HepG2 (cell line): ENCODE results near the gene CRNKL1. TPM values are rescaled to one million over a fixed set of nuclear protein-coding genes. Genes with fewer than 3 reads are reported as not detected.

Experiments used
- ATAC-seq: fragments of 200-7000 bp; cut with Tn5 transposase; 3 replicates; pipeline ENCODE4 v1.9.1; 2020; ENCODE audit warnings: mild to moderate bottlenecking, moderate library complexity
- BruUV-seq: library from RNA; stranded (reverse); fragments of 400-500 nt; replicated peaks from 2 replicates; lab custom pipeline; 2021; lab: Mats Ljungman, UMichigan
- CTCF ChIA-PET: fragments of 300-600 bp; formaldehyde crosslinking; extraction: SDS; loops from one replicate; lab custom pipeline; 2021; ENCODE audit warnings: low total read pairs, inconsistent platforms, low intra/inter-chr PET ratio; lab: Yijun Ruan, JAX
- POLR2A ChIA-PET: fragments of 350-600 bp; sonication (Branson Sonifier 250); formaldehyde crosslinking; loops from one replicate; lab custom pipeline; 2020; ENCODE audit warnings: antibody characterized with exemption, inconsistent platforms; lab: Yijun Ruan, JAX
- DNase-seq: peaks from one replicate; pipeline ENCODE4 v3.0.0-alpha.2; 2015; ENCODE audit warnings: low spot score
- FAIRE-seq: peaks from 3 replicates; lab custom pipeline; 2011; peaks lifted over from hg19 to GRCh38; lab: Jason Lieb, UNC
- H2AFZ ChIP-seq: one replicate; pipeline ENCODE4 v1.6.1; 2011; ENCODE audit warnings: low read length, inconsistent platforms
- H3K27ac ChIP-seq: fragments of 300-600 bp; 3 replicates; pipeline ENCODE4 v1.8.0; 2011; ENCODE audit warnings: mixed run types, mild to moderate bottlenecking, mixed read lengths, low read length, inconsistent platforms; ENCODE audit not compliant: insufficient read depth; ENCODE audit errors: extremely low read length
- H3K27me3 ChIP-seq, 2 experiments: fragments of 200-600 bp in 1 of 2; 2 replicates in 1 of 2; 3 replicates in 1 of 2; pipeline versions ENCODE4 v1.6.0 to v1.8.0; 2011; ENCODE audit warnings: low read length in 2 of 2, mild to moderate bottlenecking in 2 of 2, moderate library complexity in 2 of 2, inconsistent platforms in 1 of 2; ENCODE audit not compliant: insufficient read depth in 2 of 2, control insufficient read depth in 1 of 2
- H3K36me3 ChIP-seq, 2 experiments: fragments of 200-600 bp in 1 of 2; replicated peaks in 1 of 2; 2 replicates in 1 of 2; 3 replicates in 1 of 2; pipeline versions ENCODE4 v1.5.1 to v1.8.0; 2011; ENCODE audit warnings: low read length in 2 of 2, inconsistent platforms in 1 of 2; ENCODE audit not compliant: insufficient read depth in 2 of 2, control insufficient read depth in 1 of 2
- H3K4me1 ChIP-seq: 2 replicates; pipeline ENCODE4 v1.5.1; 2012; ENCODE audit warnings: low read length, inconsistent platforms; ENCODE audit not compliant: insufficient read depth
- H3K4me2 ChIP-seq: 2 replicates; pipeline ENCODE4 v1.6.0; 2011; ENCODE audit warnings: low read depth, low read length, inconsistent platforms
- H3K4me3 ChIP-seq, 3 experiments: fragments of 200-600 bp in 1 of 3; sonication (generic), shearing (Covaris generic) in 1 of 3; replicated peaks in 1 of 3; 2 replicates each; pipeline ENCODE4 v1.5.1; 2011 to 2016; ENCODE audit warnings: low read length in 3 of 3, inconsistent platforms in 2 of 3, low read depth in 2 of 3, mild to moderate bottlenecking in 2 of 3, control low read depth in 1 of 3, mixed read lengths in 1 of 3; ENCODE audit not compliant: insufficient read depth in 1 of 3
- H3K79me2 ChIP-seq: one replicate; pipeline ENCODE4 v1.6.1; 2011; ENCODE audit warnings: low read length, inconsistent platforms; ENCODE audit not compliant: insufficient read depth
- H3K9ac ChIP-seq: 2 replicates; pipeline ENCODE4 v1.6.0; 2011; ENCODE audit warnings: mild to moderate bottlenecking, low read depth, low read length, inconsistent platforms; ENCODE audit not compliant: insufficient read depth
- H3K9me3 ChIP-seq: 2 replicates; pipeline ENCODE4 v1.5.1; 2012; ENCODE audit warnings: mild to moderate bottlenecking, low read length
- H4K20me1 ChIP-seq: 2 replicates; pipeline ENCODE4 v1.6.0; 2011; ENCODE audit warnings: inconsistent platforms, mild to moderate bottlenecking, low read length, moderate library complexity; ENCODE audit not compliant: insufficient read depth
- ARNTL ChIP-seq: sonication (generic); formaldehyde crosslinking; IDR thresholded peaks from 2 replicates; pipeline ENCODE4 v1.4.0; 2020; ENCODE audit warnings: mild to moderate bottlenecking, missing genetic modification reagents
- ASH2L ChIP-seq: fragments of 300-600, 200-600 bp; sonication (generic); IDR thresholded peaks from 2 replicates; pipeline ENCODE4 v1.7.0; 2017; ENCODE audit warnings: low read depth, mild to moderate bottlenecking, moderate library complexity, mixed read lengths, low read length; ENCODE audit not compliant: insufficient read length
- DR1 ChIP-seq: sonication (generic); formaldehyde crosslinking; IDR thresholded peaks from 2 replicates; pipeline ENCODE4 v1.8.0; 2021; ENCODE audit warnings: mild to moderate bottlenecking, missing genetic modification reagents, inconsistent platforms
- ELF3 ChIP-seq: IDR thresholded peaks from 2 replicates; pipeline ENCODE4 v1.6.1; 2016; ENCODE audit warnings: missing genetic modification reagents, missing compliant biosample characterization
- FOSL2 ChIP-seq: sonication (generic); formaldehyde crosslinking; IDR thresholded peaks from 2 replicates; pipeline ENCODE4 v1.4.0; 2020; ENCODE audit warnings: missing genetic modification reagents
- HOXA9 ChIP-seq: sonication (generic); formaldehyde crosslinking; IDR thresholded peaks from 2 replicates; pipeline ENCODE4 v1.8.1; 2022; ENCODE audit warnings: missing genetic modification reagents, mild to moderate bottlenecking, moderate library complexity, borderline replicate concordance
- MIXL1 ChIP-seq: IDR thresholded peaks from 2 replicates; pipeline ENCODE4 v1.6.1; 2016
- RARG ChIP-seq: sonication (generic); formaldehyde crosslinking; IDR thresholded peaks from 2 replicates; pipeline ENCODE4 v1.4.0; 2020; ENCODE audit warnings: low read depth, mild to moderate bottlenecking, missing genetic modification reagents
- RCOR2 ChIP-seq: IDR thresholded peaks from 2 replicates; pipeline ENCODE4 v1.6.1; 2016; ENCODE audit warnings: missing biosample characterization, missing genetic modification reagents
- RNF2 ChIP-seq: fragments of 450-650 bp; conservative IDR thresholded peaks from 2 replicates; pipeline ENCODE4 v1.6.1; 2016; ENCODE audit warnings: low read depth
- SMC3 ChIP-seq: IDR thresholded peaks from 2 replicates; pipeline ENCODE4 v1.6.1; 2011; ENCODE audit warnings: low read length, improper control_type of control experiment
- ZNF232 ChIP-seq: sonication (generic); formaldehyde crosslinking; IDR thresholded peaks from 2 replicates; pipeline ENCODE4 v1.4.0; 2020; ENCODE audit warnings: missing genetic modification reagents, borderline replicate concordance
- ZNF431 ChIP-seq: sonication (generic); formaldehyde crosslinking; IDR thresholded peaks from 2 replicates; pipeline ENCODE4 v1.9.0; 2022; ENCODE audit warnings: missing genetic modification reagents, low read depth, mild to moderate bottlenecking, borderline replicate concordance
- ZNF616 ChIP-seq: sonication (generic); formaldehyde crosslinking; IDR thresholded peaks from 2 replicates; pipeline ENCODE4 v1.5.0; 2020; ENCODE audit warnings: low read depth, mild to moderate bottlenecking, missing genetic modification reagents
- ZNF790 ChIP-seq: sonication (generic); formaldehyde crosslinking; IDR thresholded peaks from 2 replicates; pipeline ENCODE4 v1.8.0; 2022; ENCODE audit warnings: missing genetic modification reagents, mild to moderate bottlenecking, borderline replicate concordance
- ZNF891 ChIP-seq: sonication (generic); formaldehyde crosslinking; IDR thresholded peaks from 2 replicates; pipeline ENCODE4 v1.5.0; 2020; ENCODE audit warnings: mild to moderate bottlenecking, missing genetic modification reagents
- WGBS: methylation state at CpG from one replicate; pipeline ENCODE4 v1.1.6; 2017; ENCODE audit warnings: low lambda C conversion rate; 5-methylcytosine and 5-hydroxymethylcytosine counted together
- in situ Hi-C: cut with HindIII; loops from 2 replicates; pipeline ENCODE4 v1.10.0; 2017; ENCODE audit warnings: low pct_unique_long_range_greater_than_20kb; ENCODE audit not compliant: extremely low pct_ligation_motif_present
- intact Hi-C: fragments of 100-400 bp; cut with micrococcal nuclease; formaldehyde crosslinking; loops from one replicate; pipeline ENCODE4 v1.10.0; 2022; ENCODE audit not compliant: unreplicated experiment
- polyA plus RNA-seq, 8 experiments: library from polyadenylated mRNA; depleted of rRNA in 3 of 8; stranded (reverse) in 7 of 8; unstranded in 1 of 8; fragments of >200 nt; fragmentation: Illumina TruSeq in 4 of 8; extraction: Trizol in 4 of 8; gene quantifications; 2 replicates each; pipeline versions ENCODE4 v1.2.1 to v1.2.3, GENCODE V29; 2011 to 2016; ENCODE audit warnings: low read depth in 4 of 8, missing spikeins in 1 of 8, mixed read lengths in 1 of 8; ENCODE audit not compliant: insufficient read depth in 1 of 8
- total RNA-seq, 5 experiments: library from RNA; depleted of rRNA; stranded (reverse); fragments of >200 nt; fragmentation: Illumina TruSeq; extraction: Trizol; gene quantifications; 2 replicates each; pipeline ENCODE4 v1.2.3, GENCODE V29; 2016; ENCODE audit warnings: low read depth in 1 of 5
- TF ChIP-seq, protein P1 (sequence below): sonication (generic); formaldehyde crosslinking; IDR thresholded peaks from 2 replicates; pipeline ENCODE4 v1.4.0; 2020; ENCODE audit warnings: mild to moderate bottlenecking, missing genetic modification reagents
- TF ChIP-seq, protein P2 (sequence below): sonication (generic); formaldehyde crosslinking; IDR thresholded peaks from 2 replicates; pipeline ENCODE4 v1.8.1; 2023; ENCODE audit warnings: missing genetic modification reagents, mild to moderate bottlenecking, borderline replicate concordance
- TF ChIP-seq, protein P3 (sequence below): sonication (generic); formaldehyde crosslinking; IDR thresholded peaks from 2 replicates; pipeline ENCODE4 v1.4.0; 2020; ENCODE audit warnings: mild to moderate bottlenecking, missing genetic modification reagents

The CRNKL1 gene
- total and polyA plus RNA-seq, 2 of the 13 experiments (the other 11 are each of a cell fraction or from before 2014, with no cell fraction given) = 12.3 to 64.5 TPM

DNA sequence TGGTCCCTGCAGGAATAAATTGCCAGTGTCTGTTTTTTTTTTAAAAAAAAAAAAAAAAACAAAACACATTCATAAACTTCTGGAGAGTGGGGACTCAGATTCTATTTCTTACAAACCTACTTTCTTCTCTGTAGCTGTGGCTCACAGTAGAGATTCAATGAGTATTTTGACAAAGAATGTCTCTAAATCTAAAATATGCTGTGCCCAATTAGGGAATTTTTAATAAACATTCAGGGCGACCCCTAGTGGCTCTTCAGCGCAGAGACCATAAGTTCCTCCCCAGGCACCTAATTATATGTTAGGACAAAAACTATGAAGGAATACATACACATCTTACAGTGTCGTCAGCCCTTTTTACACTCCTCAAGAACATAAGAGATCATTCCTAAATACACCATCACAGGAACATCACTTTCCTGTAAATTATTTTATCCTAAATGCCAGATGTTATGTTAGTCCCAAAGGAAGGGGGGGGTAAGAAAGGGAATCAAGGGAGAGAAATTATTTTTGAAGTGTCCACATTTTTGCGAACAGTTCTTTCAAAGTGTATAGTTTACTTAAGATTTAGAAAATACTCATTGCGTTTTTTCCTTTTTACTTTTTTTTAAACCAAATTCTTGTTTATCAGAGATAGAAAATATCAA lies 56.9 kb downstream of the CRNKL1 start:
- BruUV-seq = no TSS peak
- Histone ChIP-seq H3K4me2 (no peak overlapping the region), H3K27ac (no peak overlapping the region), H3K27me3 (no peaks in the 10 kb centered on the region), H3K9me3 (no peaks in the 10 kb centered on the region), H4K20me1 (no peaks in the 10 kb centered on the region), H3K4me3 (no peak overlapping the region), H3K79me2 (no peaks in the 10 kb centered on the region), H3K36me3 (no peaks in the 10 kb centered on the region), H3K4me1 (peaks cover 38% of the 10 kb centered on the region), H3K9ac (no peak overlapping the region), H2AFZ (no peak overlapping the region)
- intact Hi-C loops (loop anchor here (1.0 to 5.0 kb wide), 6 partner anchors 78 to 307 kb away; no protein-coding TSS in a partner anchor), in situ Hi-C loops (loop anchor here (5.0 kb wide), 1 partner anchor 208 kb away; no protein-coding TSS in a partner anchor)
- CTCF ChIA-PET = interaction anchor here (0.7 to 2.2 kb wide), 5 partner anchors 93 to 302 kb away, joined by 3 to 23 read pairs (median 12); no protein-coding TSS in a partner anchor
- ATAC-seq = peak; percentile 55; the same call in 2 of the 3 replicates
- WGBS = 14% methylated on average over 5 of the region's 5 CpGs
- FAIRE-seq = peak; percentile 32
- peak; percentile 63 for DNase-seq
- POLR2A ChIA-PET = no interaction called here
- TF ChIP-seq, protein P1, sequence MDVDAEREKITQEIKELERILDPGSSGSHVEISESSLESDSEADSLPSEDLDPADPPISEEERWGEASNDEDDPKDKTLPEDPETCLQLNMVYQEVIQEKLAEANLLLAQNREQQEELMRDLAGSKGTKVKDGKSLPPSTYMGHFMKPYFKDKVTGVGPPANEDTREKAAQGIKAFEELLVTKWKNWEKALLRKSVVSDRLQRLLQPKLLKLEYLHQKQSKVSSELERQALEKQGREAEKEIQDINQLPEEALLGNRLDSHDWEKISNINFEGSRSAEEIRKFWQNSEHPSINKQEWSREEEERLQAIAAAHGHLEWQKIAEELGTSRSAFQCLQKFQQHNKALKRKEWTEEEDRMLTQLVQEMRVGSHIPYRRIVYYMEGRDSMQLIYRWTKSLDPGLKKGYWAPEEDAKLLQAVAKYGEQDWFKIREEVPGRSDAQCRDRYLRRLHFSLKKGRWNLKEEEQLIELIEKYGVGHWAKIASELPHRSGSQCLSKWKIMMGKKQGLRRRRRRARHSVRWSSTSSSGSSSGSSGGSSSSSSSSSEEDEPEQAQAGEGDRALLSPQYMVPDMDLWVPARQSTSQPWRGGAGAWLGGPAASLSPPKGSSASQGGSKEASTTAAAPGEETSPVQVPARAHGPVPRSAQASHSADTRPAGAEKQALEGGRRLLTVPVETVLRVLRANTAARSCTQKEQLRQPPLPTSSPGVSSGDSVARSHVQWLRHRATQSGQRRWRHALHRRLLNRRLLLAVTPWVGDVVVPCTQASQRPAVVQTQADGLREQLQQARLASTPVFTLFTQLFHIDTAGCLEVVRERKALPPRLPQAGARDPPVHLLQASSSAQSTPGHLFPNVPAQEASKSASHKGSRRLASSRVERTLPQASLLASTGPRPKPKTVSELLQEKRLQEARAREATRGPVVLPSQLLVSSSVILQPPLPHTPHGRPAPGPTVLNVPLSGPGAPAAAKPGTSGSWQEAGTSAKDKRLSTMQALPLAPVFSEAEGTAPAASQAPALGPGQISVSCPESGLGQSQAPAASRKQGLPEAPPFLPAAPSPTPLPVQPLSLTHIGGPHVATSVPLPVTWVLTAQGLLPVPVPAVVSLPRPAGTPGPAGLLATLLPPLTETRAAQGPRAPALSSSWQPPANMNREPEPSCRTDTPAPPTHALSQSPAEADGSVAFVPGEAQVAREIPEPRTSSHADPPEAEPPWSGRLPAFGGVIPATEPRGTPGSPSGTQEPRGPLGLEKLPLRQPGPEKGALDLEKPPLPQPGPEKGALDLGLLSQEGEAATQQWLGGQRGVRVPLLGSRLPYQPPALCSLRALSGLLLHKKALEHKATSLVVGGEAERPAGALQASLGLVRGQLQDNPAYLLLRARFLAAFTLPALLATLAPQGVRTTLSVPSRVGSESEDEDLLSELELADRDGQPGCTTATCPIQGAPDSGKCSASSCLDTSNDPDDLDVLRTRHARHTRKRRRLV = no peak
- TF ChIP-seq FOSL2 (CRISPR knock-in tag) (no peak), ARNTL (CRISPR knock-in tag) (no peak), ZNF616 (CRISPR knock-in tag) (no peak), RARG (CRISPR knock-in tag) (no peak), ZNF790 (no peak), DR1 (CRISPR knock-in tag) (no peak), ZNF232 (no peak), ASH2L (peak; percentile 33), RCOR2 (CRISPR knock-in tag) (no peak), ZNF431 (CRISPR knock-in tag) (no peak), MIXL1 (CRISPR knock-in tag) (peak; percentile 91), ZNF891 (CRISPR knock-in tag) (no peak), ELF3 (no peak), RNF2 (no peak), HOXA9 (CRISPR knock-in tag) (no peak), SMC3 (peak; percentile 96)
- TF ChIP-seq, protein P2, sequence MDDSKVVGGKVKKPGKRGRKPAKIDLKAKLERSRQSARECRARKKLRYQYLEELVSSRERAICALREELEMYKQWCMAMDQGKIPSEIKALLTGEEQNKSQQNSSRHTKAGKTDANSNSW (CRISPR knock-in tag) = no peak
- TF ChIP-seq, protein P3, sequence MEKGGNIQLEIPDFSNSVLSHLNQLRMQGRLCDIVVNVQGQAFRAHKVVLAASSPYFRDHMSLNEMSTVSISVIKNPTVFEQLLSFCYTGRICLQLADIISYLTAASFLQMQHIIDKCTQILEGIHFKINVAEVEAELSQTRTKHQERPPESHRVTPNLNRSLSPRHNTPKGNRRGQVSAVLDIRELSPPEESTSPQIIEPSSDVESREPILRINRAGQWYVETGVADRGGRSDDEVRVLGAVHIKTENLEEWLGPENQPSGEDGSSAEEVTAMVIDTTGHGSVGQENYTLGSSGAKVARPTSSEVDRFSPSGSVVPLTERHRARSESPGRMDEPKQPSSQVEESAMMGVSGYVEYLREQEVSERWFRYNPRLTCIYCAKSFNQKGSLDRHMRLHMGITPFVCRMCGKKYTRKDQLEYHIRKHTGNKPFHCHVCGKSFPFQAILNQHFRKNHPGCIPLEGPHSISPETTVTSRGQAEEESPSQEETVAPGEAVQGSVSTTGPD = no peak
